NCI-H2029 treated with DMSO at 0.1 percent for 48 hours (cell line): ENCODE measurements around the gene MRPS34.

Source experiments
- DNase-seq: peaks from one replicate; lab custom pipeline; 2025; lab: John Stamatoyannopoulos, UW

Gene MRPS34

DNA sequence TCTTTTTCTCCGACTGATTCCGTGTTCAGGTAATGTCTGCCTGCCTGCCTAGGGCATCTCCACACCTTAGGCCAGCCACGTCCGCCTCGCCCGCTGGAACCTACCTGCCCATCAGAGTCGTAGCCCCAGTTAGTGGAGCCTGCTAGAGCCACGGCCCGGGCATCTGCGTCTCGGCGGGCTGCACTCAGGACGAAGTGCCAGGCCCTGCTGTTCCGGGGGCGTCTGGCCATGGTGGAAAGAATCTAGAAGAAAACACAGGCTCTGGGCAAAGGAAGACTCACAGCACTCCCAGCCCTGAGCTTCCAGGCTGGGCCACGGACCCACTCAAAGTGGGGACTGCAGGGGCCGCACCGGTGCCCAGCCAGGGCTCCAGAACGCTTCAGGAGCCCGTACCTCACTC lies 8.3 kb upstream of the MRPS34 start:
- no peak for DNase-seq

DNA sequence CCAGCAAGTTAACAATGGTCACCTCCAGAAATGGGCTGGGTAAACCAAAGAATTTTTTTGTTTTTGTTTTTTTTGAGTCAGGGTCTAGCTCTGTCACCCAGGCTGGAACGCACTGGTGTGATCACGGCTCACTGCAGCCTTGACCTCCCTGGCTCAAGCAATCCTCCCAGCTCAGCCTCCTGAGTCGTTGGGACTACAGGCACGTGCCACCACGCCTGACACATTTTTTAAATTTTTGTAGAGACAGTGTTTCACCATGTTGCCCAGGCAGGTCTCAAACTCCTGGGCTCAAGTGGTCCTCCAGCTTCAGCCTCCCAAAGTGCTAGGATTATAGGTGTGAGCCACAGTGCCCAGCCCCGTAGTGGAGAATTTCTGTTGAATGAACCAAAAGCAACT lies 7.7 kb upstream of the MRPS34 start:
- no peak for DNase-seq

DNA sequence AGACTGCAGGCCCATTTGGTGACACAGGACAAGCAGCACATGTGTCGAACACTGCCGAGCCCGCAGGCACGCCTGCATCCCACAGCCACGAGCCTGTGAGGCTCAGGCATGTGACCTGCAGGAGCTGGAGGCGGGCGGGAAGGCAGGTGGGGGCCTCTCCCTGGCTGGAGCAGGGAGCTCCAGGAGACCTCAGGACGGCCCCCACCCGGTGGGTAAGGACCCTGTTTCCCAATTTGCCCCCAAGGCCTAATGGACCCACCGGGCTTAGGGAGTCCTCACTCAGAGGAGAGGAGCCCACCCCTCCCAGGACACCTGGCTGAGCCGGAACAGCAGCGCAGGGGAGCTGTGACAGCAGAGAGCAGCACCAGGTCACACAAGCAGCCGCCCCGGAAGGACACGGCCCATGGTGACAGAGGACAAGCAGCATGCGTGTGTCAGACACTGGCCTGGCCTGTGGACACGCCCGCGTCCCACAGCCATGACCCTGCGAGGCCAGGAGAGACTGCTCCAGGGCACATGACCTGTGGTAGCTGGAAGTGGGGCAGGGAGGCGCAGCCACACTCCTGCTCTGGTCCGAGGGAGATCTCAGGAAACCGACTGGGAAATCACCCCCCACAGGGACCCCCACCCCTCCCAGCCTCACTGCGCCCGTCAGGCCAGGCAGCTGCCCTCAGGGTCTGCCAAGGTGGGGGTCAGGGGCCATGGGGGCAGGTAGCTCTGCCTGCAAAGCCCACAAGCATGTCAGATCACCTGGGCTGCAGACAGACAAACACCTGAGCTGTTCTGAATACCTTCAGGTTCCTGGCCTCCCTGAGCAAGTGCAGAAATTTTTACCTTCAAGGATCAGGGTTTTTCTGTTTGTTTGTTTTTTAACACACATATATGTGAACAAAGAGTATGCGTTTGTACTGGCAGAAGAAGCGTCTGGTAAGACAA lies 7.1 kb upstream of the MRPS34 start:
- no peak for DNase-seq

DNA sequence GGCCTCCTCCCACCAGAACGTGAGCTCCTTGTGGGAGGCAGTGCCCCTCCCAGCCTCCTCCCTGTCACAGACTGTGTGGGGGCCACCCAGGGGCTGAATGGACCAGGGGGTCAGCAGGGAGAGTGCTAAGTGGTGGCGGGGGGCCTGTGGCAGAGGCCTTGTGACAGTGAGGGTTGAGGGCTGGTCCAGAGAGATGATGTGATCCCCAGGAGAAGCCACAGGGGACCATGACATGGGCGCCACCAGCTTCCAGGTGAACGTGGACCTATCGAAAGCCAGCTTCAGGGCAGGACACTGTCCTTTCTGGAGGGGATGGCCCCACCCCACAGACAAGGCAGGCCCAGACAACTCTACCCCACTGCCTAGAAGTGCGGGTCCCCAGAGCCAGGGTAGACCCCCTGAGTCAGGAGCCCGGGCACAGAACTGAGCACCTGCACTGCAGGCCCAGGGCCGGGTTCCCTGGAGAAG lies 6.3 kb upstream of the MRPS34 start:
- DNase-seq: no peak

DNA sequence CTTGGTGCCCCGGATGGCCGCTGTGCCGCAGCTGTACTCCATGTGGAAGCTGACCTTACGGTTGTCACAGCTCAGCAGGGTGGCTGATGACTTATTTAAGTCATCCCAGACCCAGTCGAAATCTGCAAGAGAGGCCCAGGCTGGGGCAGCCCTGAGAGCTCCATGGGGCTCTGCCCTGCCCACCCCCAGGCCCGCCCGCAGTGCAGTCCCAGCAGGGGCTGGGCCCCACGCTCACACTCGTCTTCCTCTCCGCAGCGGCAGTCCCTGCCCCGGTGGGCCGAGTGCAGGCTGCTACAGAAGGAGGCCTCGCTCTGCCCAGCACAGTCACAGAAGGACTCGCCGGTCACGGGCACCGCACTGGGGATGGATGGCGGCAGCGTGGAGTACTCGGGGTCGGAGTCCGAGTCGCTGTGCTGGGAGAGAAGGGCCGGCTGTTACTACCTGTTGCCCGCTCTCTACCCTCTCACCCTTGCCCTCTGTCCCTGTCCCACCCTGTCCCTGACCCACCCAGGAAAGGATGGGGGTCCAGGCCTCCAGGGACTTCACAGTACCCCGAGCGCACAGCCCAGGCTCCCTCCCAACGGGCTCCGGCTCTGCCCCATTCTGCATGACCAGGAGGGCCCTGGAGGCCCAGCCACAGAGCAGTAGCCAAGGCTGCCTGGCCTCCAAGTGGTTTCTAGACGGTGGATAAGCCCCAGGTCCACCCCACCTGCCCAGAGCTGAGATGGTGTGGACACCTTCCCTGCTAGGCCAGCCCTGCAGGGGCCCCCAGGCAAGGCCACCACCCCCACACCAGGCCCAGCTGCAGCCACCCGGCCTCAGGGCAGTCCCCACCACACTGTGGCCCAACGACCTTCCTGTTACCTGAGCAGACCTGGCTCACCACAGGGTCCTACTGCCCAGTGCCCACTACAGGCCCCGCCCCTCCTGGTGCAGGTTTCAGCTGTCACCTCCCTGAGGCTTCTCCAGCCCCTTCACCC lies 5.6 kb upstream of the MRPS34 start:
- DNase-seq: no peak

DNA sequence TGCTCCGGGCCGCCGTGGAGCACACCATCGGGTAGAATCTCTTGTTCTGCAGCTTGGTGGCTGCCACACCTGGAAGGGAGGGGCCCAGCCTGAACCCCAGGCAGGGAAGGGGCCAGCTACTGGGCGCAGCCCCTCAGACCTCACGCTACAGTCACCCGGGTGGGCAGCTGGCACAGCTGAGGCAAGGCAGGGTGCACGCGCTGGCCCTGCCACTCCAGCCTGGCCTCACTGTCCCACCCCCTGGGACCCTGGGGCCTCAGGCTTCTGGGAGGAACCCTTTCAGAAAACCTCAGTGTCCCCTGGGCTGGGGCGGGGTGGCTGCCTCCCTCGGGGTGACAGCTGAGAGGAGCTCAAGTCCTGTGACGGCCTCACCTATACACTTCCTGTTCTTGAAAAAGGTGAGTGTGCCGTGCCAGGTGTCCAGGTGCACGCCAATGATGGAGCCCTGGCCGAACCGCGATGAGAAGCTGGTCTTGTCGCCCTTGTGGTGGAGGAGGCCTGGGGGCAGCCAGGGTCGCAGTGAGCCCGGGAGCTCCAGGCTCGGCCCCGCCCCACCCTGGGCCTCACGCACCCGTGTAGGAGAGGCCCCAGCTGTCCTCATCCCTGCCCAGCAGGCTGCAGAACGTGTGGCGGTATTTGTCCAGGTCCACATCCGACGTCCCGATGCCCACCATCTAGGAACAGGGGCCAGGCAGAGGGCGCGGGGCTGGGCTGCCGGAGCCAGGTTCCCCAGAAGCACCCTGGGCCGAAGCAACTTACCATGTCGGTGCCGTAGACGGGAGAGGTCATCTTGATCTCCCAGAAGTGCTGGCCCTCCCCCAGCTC lies 4.7 kb upstream of the MRPS34 start:
- no peak for DNase-seq

DNA sequence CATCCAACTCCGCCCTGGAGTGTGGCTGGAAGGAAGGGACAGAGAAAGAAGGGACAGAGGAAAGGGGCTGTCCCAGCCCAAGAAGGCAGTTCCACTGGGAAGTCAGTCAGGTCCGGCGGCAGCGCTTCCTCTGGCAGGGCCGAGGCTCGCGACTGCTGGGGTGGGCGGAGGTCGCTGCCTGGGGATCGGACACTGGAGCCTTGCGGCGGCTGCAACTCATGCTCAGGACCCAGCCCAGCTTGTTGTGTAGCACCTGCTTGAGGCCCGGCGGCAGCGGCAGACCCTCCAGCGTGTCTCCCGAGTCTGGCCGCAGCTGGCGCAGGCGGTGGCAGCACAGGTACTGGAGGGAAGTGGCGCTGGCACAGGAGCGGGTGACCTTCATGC lies 4.0 kb upstream of the MRPS34 start:
- no peak for DNase-seq

DNA sequence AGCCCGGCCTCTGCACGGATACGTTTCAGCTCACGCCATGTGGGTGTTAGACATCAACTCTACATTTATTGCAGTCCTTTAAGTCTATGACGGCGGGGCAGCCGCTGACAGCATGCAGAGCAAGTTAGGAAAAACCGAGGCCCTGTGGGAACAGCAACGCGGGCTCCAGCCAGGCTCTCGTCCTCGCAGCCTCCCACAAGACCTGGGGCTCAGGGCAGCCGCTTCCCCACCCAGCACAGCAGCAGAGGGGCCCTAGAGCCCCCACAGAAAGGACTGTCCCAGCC lies 3.7 kb upstream of the MRPS34 start:
- no peak for DNase-seq

DNA sequence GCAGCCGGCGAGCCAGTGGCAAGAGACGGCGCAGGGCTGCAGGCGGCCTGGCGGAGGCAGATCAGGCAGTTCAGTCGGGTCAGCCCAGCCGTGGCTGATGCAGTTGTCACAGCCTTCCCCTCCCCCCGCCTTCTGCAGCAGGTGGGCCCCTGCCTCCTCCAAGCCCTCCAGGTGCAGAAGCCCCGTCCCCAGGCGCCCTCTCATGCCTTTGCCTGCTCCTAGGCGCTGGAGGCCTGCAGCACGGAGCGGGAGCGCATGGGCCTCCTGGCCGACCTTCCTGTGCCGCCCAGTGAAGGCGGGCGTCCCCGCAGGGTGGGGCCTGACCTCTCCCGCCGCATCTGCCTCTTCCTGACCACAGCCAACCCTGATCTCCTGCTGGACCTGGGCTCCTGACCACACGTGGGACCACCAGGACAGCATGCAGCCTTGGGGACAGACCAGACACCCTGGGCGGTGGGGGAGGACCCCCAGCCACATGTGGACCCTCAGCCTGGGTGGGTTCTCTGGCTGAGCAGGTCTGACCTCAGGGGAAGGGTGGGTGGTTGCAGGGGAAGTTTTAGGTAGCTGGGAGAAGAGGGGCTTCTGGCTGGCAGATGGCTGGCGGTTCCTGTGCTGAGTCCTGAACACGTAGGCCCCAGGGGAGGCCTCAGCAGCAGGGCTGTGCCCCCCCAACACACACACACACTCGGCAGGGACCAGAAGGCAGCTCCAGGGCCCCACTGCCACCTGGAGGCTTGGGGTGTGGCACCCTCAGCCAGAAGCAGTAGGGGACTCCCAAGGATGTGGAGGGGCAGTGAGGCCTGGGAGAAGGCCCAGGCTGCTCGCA lies 3.1 kb upstream of the MRPS34 start:
- no peak for DNase-seq

DNA sequence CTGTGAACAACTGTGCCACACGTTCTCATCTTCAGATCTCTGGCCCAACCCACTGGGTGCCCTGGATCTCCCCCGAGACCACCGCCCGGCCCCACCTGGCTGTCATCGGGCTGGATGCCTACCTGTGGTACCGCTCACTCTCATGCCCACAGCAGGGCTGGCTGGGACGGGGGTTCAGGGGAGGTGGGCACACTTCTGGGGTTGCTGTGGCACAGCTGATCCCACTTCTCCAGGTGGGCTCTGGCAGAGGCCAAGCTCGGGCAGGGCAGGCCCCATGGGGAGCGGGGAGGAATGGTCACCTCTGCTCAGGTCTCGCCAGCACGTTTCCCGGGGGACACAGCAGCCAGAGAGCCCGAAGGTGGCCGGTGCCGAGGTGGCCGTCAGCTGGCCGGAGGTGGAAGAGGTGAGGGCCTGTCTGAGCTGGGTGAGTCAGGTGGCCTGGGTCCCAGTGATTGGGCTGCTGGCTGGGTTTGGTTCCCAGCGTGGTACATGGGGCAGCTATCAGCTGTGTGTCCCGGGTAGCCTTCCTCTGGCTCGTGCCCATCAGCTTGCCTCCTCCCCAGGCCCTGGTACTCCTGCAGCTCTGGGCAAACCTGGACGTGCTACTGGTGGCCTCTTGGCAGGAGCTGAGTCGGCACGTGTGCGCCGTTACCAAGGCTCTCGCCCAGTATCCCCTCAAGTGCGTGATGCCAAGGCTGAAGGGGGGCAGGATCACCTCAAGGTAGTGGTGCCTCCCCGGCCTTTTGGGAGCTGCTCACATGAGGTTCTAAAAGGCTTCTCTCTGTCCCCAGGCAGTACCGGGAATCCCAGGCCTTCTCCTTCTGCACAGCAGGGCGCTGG lies 2.3 kb upstream of the MRPS34 start:
- no peak for DNase-seq

DNA sequence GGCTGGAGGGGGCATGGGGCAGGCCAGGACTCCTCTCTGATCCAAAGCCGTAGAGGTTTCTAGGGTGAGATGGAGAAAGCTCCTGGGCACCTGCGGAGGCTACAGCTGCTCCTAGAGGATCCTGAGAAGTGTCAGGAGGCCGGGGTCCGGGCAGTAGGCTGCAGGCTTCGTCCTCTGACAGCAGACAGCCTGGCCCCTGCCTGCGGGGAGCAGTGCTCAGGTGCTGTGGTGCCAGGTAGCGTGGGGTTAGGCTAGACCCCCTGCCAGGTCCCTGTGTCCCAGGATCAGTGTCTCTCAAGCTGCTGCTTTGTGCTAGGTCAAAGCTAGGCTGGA lies 1.5 kb upstream of the MRPS34 start:
- DNase-seq: no peak

DNA sequence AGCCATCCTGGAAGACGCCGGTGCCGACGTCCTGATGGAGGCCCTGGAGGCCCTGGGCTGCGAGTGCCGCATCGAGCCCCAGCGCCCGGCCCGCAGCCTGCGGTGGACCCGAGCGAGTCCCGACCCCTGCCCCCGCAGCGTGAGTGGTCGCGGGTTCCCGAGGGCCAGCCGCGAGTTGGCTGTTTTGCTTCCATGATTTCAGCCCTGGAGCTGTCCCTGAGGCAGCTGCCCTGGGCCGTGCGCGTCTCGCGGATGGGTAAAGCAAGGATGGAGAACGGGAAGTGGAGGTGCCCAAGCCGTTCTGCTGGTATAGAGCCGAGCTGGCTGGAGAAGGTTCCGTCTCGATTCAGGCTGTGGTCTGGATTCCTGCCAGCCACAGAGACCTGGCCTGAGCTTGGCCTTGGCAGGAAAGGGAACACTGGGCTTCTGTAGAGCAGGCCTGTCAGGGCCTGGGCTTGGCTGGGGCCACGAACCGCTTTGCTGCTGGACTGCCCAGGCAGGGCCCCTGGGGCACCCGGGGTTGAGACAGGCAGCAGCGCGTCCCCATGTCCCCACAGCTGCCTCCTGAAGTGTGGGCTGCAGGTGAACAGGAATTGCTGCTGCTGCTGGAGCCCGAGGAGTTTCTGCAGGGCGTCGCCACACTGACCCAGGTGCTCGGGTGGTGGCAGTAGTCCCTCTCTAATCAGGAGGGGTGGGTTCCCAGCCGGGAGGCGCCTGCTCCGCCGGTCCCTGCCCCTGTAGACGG lies 941 bp upstream of the MRPS34 start:
- DNase-seq: no peak

DNA sequence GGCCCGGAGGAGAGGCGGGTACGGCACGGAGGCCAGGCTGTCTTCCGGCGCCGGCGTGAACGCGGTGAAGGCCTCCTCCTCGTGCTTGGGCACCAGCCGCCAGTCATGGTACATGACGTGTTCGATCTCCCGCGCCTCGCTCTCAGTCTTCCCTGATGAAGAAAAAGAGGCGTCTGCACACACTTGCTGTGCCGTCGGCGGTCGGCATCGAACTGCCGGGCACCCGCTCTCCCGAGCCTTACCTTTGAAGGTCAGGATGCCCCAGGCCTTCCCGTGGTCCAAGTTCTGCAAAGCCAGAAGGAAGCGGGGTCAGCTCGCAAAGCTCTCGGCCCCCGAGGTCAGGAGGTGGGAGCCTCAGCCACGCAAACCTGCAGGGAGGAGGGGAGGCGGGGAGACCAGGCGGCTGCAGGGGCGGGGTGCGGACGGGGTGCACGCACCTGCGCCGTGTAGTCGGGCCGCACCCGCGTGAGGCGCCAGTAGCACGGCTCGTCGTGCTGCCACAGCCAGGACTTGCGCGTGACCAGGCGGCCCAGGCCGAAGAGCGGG lies 499 bp downstream of the MRPS34 start, which contains the start of gene EME2:
Gene EME2, plus strand, starts transcription at position 449 of the 546 bp plus-strand sequence. CDS start 418 bp downstream, outside the sequence.
- no peak for DNase-seq

DNA sequence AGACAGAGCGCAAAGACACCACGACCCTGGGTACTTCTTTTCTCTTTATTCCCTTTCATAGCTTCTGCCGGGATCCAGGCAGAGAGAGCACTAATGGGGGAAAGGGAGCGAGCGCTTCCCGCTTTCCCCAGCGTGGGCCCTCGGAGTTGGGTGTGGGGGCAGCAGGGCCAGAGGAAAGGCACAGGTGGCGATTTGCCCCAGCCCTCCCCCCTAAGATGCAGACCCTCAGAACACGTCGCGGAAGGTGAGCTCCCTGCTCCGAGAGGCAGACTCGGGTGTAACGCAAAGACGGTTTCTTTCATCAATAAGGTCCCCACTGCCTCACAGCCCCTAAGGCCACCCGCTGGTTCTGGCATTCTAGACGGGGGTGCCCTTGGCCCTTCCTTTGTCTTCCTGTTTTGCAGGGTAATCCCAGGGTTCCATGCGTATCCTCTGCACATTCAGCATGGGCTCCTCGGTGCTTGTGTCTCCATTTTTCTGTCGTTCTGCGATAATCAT lies 1.0 kb downstream of the MRPS34 start:
- DNase-seq: no peak

DNA sequence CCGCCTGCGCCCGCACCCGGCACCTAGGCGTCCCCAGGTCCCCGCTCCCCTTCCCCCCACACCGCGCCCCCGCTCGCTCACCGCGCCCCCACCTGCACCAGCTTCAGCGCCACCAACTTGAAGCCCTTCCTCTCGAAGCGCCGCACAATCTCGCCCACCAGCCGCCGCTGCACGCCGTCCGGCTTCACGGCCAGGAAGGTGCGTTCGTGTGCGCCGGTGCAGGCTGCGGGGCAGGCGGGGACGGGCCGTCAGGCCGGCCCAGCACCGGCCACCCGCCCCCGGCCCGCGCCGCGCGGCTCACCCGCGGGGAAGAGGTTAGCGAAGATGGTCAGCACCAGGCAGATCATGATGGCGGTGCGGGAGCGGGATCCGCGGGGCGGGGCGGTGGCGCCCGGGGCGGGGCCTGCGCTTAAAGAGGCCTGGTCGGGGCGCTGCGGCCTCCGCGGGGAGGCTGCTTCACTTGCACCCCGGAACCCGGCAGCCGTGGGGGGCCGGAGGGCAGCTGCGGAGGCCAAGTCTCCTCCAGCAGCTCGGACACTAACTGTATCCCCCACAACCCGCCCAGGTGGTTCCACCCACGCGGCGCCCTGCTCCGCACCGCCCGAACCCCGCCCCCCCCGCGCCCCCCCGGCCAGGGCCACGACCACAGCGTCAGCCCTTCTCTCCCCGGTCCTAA lies 1.6 kb downstream of the MRPS34 start, which contains the start of gene NME3:
Gene NME3, minus strand, starts transcription at position 356 of the 676 bp plus-strand sequence. Its CDS starts 9 bp downstream, at position 347.
- no peak for DNase-seq

DNA sequence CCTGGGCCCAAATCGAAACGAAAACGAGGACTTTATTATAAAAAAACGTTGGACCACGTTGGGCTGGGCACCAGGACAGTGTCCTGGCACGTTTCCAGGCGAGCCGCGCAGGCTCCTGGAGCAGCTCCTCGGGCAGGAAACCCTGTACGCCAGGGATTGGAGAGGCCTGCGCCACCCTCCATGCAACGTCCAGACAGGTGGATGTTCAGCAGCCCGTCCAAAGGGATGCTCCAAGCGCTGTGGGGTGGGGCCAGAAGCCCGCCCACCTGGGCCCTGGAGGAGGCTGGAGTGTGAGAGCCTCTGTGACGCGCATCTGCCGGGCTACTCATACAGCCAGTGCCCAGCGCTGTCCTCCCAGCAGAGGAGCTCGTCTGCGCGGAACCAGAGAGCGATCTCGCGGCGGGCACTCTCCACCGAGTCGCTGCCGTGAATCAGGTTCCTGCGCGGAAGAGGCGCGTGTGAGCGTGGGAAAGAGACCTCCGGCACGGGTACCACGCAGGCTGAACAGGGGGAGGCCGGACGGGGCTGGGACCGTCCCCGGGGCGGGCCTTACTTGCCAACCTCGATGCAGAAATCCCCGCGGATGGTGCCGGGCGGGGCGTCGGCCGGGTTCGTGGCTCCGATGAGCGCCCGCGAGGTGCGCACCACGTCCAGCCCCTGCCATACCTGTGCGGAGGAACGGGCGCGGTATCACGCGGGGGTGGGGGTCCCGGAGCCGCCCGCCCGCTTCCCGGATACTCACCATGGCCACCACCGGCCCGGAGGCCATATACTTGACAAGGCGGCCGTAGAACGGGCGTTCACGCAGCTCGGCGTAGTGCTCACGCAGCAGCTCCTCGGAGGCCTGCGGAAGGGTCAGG lies 2.4 kb downstream of the MRPS34 start:
- peak; percentile 65 for DNase-seq
